Central memory CD8-positive, alpha-beta T cell (primary cell): ENCODE data around the gene SLK.

Experiments used
- ATAC-seq: fragments of 150-1000 bp; cut with Tn5 transposase; replicated peaks from 2 replicates; pipeline ENCODE4 v1.10.0; 2022; ENCODE audit warnings: mild to moderate bottlenecking, moderate FRiP score, moderate number of reproducible peaks; ENCODE audit not compliant: poor library complexity, severe bottlenecking; ENCODE audit errors: extremely low read depth
- DNase-seq, 2 donors: peaks; one replicate each; pipeline ENCODE4 v3.0.0; 2021; ENCODE audit warnings: low spot score in 2 of 2
- H3K27ac Mint-ChIP-seq: one replicate; pipeline ENCODE4 v1.8.0; 2022; ENCODE audit warnings: low read depth, mild to moderate bottlenecking, moderate library complexity, mixed read lengths
- H3K27me3 Mint-ChIP-seq: one replicate; pipeline ENCODE4 v1.8.0; 2022; ENCODE audit warnings: mixed read lengths
- H3K36me3 Mint-ChIP-seq: one replicate; pipeline ENCODE4 v1.8.0; 2022; ENCODE audit warnings: mild to moderate bottlenecking, moderate library complexity, mixed read lengths; ENCODE audit not compliant: insufficient read depth
- H3K4me1 Mint-ChIP-seq: one replicate; pipeline ENCODE4 v1.8.0; 2022; ENCODE audit warnings: mixed read lengths
- H3K4me3 Mint-ChIP-seq: one replicate; pipeline ENCODE4 v1.8.0; 2022; ENCODE audit warnings: mild to moderate bottlenecking, moderate library complexity, mixed read lengths
- H3K9me3 Mint-ChIP-seq: one replicate; pipeline ENCODE4 v1.8.0; 2022; ENCODE audit warnings: mixed read lengths

SLK gene

DNA sequence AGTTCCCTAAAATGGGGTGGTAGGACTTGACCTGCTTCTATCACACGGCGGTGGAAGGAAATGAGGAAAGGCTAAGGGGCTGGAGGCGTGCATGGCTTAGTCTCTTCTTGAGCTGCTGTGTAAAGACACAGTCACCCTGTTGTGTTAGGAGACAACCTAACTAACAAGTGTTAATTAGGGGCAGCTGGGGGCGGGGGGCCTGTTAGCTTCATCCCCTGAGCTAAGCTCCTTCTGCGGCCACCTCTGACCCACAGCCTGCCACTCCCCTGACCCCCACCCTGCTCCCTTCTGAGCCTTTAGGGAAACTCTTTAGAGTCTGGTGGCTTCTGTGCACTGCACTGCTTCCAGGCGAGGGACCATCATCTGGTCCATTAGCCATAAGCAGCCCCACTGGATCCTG is 90.8 kb downstream of the SLK start:
- no peak for ATAC-seq
- Mint-ChIP-seq H3K4me1 (no peaks in the 10 kb centered on the region), H3K27ac (no peak overlapping the region), H3K9me3 (no peaks in the 10 kb centered on the region), H3K36me3 (no peaks in the 10 kb centered on the region), H3K4me3 (no peak overlapping the region), H3K27me3 (no peaks in the 10 kb centered on the region)
- no peak for DNase-seq

DNA sequence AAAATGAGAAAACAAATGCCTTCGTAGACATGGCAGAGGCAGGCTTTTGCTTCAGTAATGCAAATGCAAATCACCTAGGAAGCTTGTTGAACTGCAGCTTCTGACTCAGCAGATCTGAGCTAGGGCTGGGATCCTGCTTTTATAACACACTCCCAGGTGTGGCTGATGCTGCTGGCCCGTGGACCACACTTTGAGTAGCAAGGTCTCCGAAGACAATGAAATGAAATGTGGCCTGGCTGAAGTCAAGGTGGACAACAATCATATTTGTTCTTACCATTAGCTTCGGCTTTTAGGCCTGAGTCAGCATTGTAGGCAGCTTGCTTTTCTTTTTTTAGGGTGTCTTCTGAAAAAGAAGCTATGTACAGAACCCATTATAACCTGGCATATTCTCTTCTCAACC is 92.4 kb downstream of the SLK start:
- Mint-ChIP-seq H3K9me3 (no peaks in the 10 kb centered on the region), H3K36me3 (no peaks in the 10 kb centered on the region), H3K27ac (no peak overlapping the region), H3K4me3 (no peak overlapping the region), H3K27me3 (peaks cover under 1% of the 10 kb centered on the region), H3K4me1 (no peaks in the 10 kb centered on the region)
- no peak for ATAC-seq
- DNase-seq, result no peak

DNA sequence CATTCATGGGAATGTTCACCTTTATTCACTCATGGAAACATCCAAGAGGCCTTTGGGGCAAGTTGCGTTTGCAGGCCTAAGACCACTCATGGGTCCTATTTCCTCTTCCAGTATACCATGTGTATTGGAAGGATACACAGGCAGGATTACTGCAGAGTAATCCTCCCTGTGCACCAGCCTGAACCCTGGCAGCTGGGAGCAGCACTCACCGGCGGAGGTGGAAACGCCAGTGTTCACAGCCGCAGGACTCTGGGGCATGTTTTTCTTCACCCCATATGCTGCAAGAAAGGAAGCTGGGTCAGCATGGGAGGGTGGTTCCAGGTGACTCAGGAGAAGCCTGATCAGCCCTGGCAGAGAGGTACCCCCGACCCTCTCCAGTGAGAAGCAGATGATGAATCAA is 94.3 kb downstream of the SLK start:
- ATAC-seq (no peak), DNase-seq (no peak)
- no peak overlapping the region for H3K27ac Mint-ChIP-seq
- no peaks in the 10 kb centered on the region for H3K4me1 Mint-ChIP-seq
- H3K27me3 Mint-ChIP-seq, result peaks cover 15% of the 10 kb centered on the region
- no peak overlapping the region for H3K4me3 Mint-ChIP-seq
- H3K9me3 Mint-ChIP-seq, result no peaks in the 10 kb centered on the region
- H3K36me3 Mint-ChIP-seq, result no peaks in the 10 kb centered on the region

DNA sequence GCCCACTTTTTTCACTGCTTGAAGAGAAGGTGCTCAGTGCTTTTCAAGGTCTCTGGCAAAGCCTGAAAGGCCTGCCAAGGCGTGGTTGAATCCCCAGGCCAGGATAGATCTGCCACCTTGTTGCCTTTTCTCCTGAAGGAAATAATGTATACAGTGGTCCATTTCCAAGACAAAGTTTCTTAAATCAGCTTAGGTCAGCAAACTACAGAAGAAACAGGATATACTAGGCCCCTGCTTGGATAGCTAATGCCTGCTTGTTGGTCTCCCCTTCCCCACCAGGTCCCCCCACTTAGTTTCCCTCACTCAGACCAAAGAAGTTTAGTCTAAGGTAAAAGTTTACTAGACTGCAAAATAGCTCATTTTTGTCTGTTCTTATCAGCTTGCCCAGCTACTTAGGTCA is 98.8 kb downstream of the SLK start:
- Mint-ChIP-seq H3K9me3 (no peaks in the 10 kb centered on the region), H3K27ac (no peak overlapping the region)
- ATAC-seq, result no peak

DNA sequence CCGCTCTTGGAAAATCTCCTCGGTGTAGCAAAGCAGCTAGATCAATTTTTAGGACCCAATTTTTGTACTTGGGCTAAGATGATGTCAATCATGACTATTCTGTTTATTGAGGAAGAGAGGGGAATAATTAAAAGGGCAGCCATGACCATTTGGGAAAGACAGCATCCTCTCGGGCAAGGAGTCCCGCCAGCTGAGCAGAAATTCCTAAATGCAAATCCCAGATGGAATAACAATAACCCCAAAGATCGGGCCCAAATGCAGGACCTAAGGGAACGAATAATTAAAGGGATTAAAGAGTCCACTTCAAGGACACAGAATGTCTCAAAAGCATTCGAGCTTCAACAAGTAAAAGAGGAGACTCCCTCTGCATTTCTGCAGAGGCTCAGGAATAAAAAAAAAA is 100.0 kb downstream of the SLK start:
- ATAC-seq (no peak), DNase-seq (no peak)
- H3K36me3 Mint-ChIP-seq, result no peaks in the 10 kb centered on the region
- peaks cover 24% of the 10 kb centered on the region for H3K27me3 Mint-ChIP-seq
- no peaks in the 10 kb centered on the region for H3K4me1 Mint-ChIP-seq
- no peaks in the 10 kb centered on the region for H3K9me3 Mint-ChIP-seq
- no peak overlapping the region for H3K27ac Mint-ChIP-seq
- no peak overlapping the region for H3K4me3 Mint-ChIP-seq

More for the DNA sequence above, 98.8 kb downstream of the SLK start:
- Mint-ChIP-seq H3K4me3 (no peak overlapping the region), H3K4me1 (no peaks in the 10 kb centered on the region), H3K27me3 (peaks cover 24% of the 10 kb centered on the region), H3K36me3 (no peaks in the 10 kb centered on the region)
- DNase-seq, result no peak

DNA sequence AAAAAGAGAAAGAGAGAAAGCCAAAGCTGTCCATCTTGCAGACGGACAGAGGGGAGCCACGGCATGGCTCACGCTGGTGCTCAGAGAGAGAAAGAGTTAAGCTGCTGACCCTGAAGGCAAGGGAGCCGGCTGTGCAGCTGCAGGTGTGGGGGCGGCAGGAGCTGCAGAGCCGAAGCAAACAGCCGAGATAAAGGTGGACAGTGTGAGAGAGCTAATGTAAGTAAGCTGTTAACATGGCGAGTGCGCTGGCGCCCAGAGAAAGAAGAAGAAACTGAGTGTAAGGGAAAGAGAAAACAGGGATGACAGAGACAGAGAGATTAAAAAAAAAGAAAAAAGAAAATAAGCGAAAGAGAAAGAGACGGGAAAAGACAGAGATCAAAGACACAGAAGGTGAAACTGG is 100.6 kb downstream of the SLK start:
- Mint-ChIP-seq H3K4me3 (no peak overlapping the region), H3K9me3 (no peaks in the 10 kb centered on the region), H3K27me3 (peaks cover 24% of the 10 kb centered on the region), H3K4me1 (no peaks in the 10 kb centered on the region), H3K36me3 (no peaks in the 10 kb centered on the region), H3K27ac (peak overlapping the region; percentile 6)
- no peak for ATAC-seq
- DNase-seq, result no peak

DNA sequence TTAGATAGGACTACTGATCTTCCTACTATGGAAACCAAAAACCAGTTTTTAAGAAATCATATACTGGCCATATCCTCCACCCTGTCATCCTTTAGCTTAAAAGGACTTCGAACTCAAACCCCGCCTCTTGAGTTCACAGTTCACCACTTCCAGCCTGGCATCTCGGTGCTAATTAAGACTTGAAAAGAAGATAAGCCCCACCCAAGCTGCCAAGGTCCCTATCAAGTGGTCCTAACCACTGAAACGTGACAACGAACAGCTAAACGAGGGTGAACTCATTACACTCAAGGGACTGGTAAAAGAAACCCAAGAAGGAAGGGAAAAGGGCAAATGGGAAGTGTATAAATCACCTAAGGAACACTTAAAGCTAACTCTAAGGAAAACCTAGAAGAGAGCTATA is 102.7 kb downstream of the SLK start:
- no peak for DNase-seq
- Mint-ChIP-seq H3K27ac (no peak overlapping the region), H3K9me3 (no peaks in the 10 kb centered on the region), H3K4me1 (no peaks in the 10 kb centered on the region), H3K27me3 (peaks cover 21% of the 10 kb centered on the region), H3K4me3 (no peak overlapping the region), H3K36me3 (no peaks in the 10 kb centered on the region)
- ATAC-seq, result no peak

DNA sequence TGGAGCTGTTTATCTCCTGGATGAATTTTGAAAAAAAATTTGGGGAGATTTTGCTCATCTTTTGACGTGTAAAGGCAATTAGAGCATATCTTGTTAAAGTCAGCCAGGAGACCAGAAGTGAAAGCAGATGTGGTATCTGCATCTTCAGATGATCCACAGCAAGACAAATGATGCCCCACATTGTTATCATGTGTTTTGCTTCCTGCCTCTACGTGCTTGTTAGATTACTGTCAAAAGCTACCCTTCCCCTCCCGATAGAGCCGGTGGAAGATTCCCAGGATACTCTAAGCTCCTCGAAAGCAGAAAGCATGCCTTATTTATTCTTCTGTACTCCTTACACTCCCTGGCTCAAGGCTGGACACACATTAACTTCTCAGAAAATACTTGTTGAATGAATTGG is 105.8 kb downstream of the SLK start:
- Mint-ChIP-seq H3K27ac (no peak overlapping the region), H3K4me3 (no peak overlapping the region), H3K4me1 (no peaks in the 10 kb centered on the region), H3K36me3 (no peaks in the 10 kb centered on the region), H3K27me3 (peaks cover under 1% of the 10 kb centered on the region), H3K9me3 (no peaks in the 10 kb centered on the region)
- ATAC-seq (no peak), DNase-seq (no peak)

DNA sequence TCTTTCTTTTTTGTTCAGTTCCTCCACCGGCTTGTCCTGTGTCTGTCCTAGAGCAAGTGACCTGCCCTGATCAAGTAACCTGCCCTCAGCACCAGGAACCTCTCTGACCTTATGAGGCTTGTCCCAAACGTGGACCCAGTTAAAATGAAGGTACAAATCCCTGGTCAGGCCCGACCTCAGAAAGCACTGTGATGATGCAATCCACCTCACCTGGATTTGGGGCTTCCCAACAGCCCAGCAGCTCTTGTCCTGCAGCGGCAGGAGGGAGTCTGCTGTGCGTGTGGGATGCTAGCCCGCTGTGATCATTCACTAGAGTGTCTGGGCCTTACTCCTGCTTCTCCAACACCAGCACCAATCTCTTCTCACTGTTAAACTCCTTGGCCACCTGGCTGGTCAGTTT is 107.6 kb downstream of the SLK start:
- DNase-seq (no peak), ATAC-seq (no peak)
- H3K4me3 Mint-ChIP-seq, result no peak overlapping the region
- H3K9me3 Mint-ChIP-seq, result no peaks in the 10 kb centered on the region
- H3K27ac Mint-ChIP-seq, result no peak overlapping the region
- no peaks in the 10 kb centered on the region for H3K27me3 Mint-ChIP-seq
- no peaks in the 10 kb centered on the region for H3K4me1 Mint-ChIP-seq
- no peaks in the 10 kb centered on the region for H3K36me3 Mint-ChIP-seq

DNA sequence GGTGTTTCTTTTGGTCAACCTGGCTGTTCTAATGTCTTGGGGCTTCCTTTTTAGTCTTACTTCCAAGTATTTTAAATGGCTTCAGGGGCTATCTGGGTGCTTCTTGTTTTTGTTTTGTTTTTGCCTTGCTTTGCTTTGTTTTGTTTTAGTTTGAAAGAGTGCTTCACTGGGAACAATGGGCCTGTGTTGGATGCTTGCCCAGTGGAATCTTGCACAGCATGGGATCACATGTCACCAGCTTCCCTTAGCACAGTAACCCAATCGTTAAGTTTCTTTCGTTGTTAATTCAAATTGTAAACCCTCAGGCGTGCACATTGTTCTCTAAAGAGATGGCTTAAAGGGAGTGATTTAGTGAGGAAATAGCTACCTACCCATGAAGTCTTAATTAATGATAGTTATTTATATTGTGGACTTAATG is 109.8 kb downstream of the SLK start:
- no peak for DNase-seq
- H3K9me3 Mint-ChIP-seq, result no peaks in the 10 kb centered on the region
- no peaks in the 10 kb centered on the region for H3K4me1 Mint-ChIP-seq
- H3K27ac Mint-ChIP-seq, result no peak overlapping the region
- H3K4me3 Mint-ChIP-seq, result no peak overlapping the region
- no peaks in the 10 kb centered on the region for H3K27me3 Mint-ChIP-seq
- ATAC-seq, result no peak
- H3K36me3 Mint-ChIP-seq, result no peaks in the 10 kb centered on the region

DNA sequence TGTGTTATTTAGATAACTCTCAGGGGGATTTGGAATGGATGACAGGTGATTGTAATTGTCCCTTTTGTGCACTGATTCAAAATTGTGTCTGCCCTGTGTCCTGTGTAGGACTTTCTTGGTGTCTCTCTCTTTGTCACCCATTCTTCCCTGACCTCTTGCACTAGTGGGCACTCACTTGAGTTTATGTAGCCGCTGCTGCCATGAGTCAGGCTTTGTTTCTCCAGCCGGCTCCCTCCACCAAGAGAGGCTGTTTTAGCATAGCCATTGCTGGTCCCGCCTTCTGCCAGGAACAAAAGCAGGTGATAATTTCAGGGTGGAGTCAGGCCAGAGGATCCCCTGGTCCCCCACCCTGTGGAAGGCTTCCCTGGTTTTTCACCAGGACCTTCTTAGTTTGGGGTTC is 110.3 kb downstream of the SLK start:
- no peaks in the 10 kb centered on the region for H3K27me3 Mint-ChIP-seq
- ATAC-seq, result no peak

DNA sequence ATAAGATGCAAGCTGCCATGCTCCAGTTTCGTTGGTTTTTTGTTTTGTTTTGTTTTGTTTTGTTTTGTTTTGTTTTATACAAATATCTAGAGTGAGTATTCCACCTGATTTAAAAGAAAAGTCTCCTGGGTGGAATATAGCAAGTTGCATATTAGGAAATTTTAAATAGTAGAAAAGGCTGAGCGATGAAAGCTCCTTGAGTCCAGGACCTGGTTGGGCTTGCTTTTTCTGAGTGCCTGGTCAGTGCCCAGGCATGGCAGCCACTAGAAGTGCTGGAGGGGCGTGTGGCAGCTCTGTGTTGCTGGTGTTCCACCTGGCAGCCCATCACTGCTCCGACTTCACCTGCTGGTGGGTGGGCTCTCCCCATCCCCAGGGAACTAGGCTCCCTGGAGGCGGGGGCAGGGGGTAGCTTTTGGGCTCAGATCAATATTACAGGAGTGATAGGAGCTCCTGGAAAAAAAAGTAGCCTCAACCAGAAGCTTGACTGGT is 110.8 kb downstream of the SLK start:
- no peaks in the 10 kb centered on the region for H3K4me1 Mint-ChIP-seq
- H3K27me3 Mint-ChIP-seq, result no peaks in the 10 kb centered on the region
- ATAC-seq (no peak), DNase-seq (no peak)
- H3K4me3 Mint-ChIP-seq, result no peak overlapping the region
- H3K9me3 Mint-ChIP-seq, result no peaks in the 10 kb centered on the region
- no peak overlapping the region for H3K27ac Mint-ChIP-seq
- H3K36me3 Mint-ChIP-seq, result no peaks in the 10 kb centered on the region

More for the DNA sequence above, 110.3 kb downstream of the SLK start:
- no peak overlapping the region for H3K27ac Mint-ChIP-seq
- H3K4me3 Mint-ChIP-seq, result no peak overlapping the region
- H3K4me1 Mint-ChIP-seq, result no peaks in the 10 kb centered on the region
- DNase-seq, result no peak
- no peaks in the 10 kb centered on the region for H3K9me3 Mint-ChIP-seq
- H3K36me3 Mint-ChIP-seq, result no peaks in the 10 kb centered on the region
